Left colon (tissue), 2 donors: Measurements from ENCODE around the gene DISP2. TPM values are rescaled to one million over a fixed set of nuclear protein-coding genes. Genes with fewer than 3 reads are reported as not detected.

Source experiments
- ATAC-seq: fragments of 200-7000 bp; cut with Tn5 transposase; one replicate; pipeline ENCODE4 v1.9.1; 2020; ENCODE audit warnings: mild to moderate bottlenecking, moderate library complexity
- DNase-seq, 2 donors: peaks; one replicate each; pipeline ENCODE4 v3.0.0-alpha.2; 2020
- intact Hi-C, 2 donors: fragments of 100-400 bp; cut with DNase I in 1 of 2; cut with micrococcal nuclease in 1 of 2; formaldehyde crosslinking; loops; one replicate each; pipeline versions ENCODE4 v1.11.2 to v1.14.0; 2022; cut with DNase I, micrococcal nuclease
- total RNA-seq, 2 donors: library from RNA; stranded (reverse); fragmentation: NEBNext Ultra II Directional; extraction: Animal tissue kit (Norgen Biotek cat#: 25700); gene quantifications; one replicate each; pipeline ENCODE4 v1.2.1, GENCODE V29; 2021
- donor health status: DM: no; HTN: no; CAD: no.
- donor health status: DM: yes; HTN: yes; CAD: no.

DISP2 gene
- total RNA-seq, 2 donors from 2014 or later, result 8.3 to 13.7 TPM

GRCh38 chr15:40398413-40398873, 40.4 kb downstream of the DISP2 start:
- intact Hi-C loops, result no loop called here
- DNase-seq, result peak in 1 of 2 donors; percentile 41
- ATAC-seq, result no peak

DNA sequence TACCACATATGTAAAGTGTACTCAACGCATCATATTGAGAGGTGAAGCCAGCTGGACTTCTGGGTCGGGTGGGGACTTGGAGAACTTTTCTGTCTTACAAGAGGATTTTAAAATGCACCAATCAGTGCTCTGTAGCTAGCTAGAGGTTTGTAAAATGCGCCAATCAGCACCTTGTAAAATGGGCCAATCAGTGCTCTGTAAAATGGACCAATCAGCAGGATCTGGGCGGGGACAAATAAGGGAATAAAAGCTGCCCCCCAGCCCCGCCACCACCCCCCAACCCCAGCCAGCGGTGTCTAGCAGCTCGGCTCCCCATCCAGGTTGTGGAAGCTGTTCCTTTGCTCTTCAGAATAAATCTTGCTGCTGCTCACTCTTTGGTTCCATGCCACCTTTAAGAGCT, 41.4 kb downstream of the DISP2 start:
- intact Hi-C loops, result no loop called here
- ATAC-seq (no peak), DNase-seq (no peak)

DNA sequence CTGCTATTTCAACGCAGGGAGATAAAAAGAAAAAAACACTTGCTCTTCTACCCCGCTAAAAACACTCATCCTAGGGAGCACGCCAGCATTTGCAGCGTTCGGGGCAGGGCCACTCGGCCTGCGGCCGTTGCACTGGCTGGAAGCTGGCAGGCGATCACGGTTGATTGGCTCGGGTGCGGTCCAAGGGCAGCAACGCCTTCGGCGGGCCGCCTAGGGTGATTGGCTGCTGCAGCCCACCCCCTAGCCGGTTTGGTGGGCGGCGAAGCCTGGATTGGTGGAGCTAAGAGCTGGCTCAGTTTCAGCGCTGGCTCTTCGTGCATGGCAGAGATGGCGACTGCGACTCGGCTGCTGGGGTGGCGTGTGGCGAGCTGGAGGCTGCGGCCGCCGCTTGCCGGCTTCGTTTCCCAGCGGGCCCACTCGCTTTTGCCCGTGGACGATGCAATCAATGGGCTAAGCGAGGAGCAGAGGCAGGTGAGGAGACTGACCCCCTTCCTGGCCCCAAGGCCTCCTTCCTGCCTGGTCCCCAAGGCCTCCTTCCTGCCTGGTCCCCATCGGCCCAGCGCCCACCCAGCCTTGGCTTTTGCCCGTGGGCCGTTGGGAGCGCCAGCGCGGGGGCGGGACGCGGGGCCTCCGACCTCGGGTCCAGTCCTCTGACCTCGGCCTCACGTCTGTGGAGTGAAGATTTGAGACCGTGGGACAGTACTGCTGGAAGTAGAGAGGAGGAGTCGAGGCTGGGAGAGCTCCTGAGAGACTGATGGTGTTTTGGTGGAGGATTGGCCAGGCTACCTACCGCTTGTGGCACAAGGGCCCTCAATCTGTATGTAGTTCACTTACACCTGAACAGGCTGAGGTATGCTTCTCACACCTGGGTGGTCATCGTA, 47.7 kb downstream of the DISP2 start, which contains the start of gene IVD:
Gene IVD (plus strand): TSS at position 295 of the 881 bp plus-strand sequence. CDS start 33 bp downstream, at position 328.
- ATAC-seq, result peak; percentile 99

GRCh38 chr15:40407330-40407990, 49.4 kb downstream of the DISP2 start:
- no peak for DNase-seq
- intact Hi-C loops, result no loop called here
- no peak for ATAC-seq

More for the DNA sequence above, 47.7 kb downstream of the DISP2 start, which contains the start of gene IVD:
- intact Hi-C loops, result no loop called here
- DNase-seq, result peak; percentile 94 to 97

DNA sequence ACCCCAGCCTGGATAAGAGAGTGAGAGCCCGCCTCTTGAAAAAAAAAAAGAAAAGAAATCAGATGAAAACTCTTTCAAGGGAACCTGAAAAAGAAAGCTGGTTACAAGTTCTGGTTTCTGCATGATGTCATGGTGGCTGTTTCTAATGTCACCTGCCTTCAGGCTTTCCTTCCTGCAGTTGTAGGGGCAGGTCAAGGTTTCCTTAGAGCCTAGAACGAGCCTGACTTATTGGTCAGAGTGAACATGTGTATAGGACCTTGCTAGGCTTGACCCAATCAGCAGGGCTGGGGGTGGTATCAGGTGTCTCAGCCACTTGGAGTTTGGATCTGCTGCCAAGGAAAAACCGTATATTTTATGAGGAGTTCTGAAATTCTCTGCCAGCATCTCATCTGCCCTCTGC, 51.3 kb downstream of the DISP2 start:
- no peak for ATAC-seq
- no peak for DNase-seq
- intact Hi-C loops, result no loop called here

DNA sequence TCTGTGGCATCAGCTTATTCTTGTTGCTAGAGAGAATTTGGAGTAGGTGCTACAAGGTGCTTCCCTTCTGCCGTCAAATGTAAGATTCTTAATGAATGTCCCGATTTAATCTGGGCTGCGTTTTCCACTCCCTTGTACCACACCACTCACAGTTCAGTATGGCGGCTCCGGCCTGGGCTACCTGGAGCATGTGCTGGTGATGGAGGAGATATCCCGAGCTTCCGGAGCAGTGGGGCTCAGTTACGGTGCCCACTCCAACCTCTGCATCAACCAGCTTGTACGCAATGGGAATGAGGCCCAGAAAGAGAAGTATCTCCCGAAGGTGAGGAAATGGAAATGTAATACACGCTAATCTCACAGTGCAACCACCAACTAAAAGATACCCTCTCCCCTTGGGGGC, 52.5 kb downstream of the DISP2 start:
- intact Hi-C loops, result loop anchor here in 1 of 2 donors (10.0 kb wide), 1 partner anchor 46 kb away; no protein-coding TSS in a partner anchor
- no peak for DNase-seq
- ATAC-seq, result no peak

DNA sequence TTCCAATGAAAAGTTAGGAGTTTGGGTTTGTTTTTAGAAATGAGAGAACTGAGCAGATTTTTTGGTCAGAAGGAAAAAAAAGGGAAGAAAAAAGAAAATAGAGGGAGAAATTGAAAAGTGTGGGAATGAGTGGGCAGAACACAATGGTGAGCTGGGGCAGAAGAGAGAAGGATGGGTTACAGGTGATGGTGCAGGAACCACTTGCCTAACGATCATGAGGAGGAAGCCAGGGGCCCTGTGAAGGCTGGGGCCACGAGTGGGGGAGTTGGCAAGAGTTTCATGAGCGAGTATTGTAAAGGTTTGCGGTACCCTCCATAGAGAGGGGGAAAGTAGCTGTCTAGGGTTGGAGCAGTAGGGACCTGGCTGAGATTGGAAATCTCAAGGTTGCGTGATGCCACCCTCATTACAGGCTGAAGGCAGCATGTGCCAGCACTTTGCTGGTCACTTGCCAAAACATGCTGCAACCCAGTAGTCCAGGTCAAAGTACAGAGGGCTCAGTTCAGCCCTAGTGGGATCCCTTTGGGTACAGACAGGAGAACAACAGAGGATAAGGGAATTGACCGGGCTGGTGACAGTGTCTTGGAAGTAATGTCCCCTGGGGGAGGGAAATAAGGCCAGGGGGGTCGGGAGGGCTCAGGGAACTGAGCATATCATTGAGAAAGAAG, 54.2 kb downstream of the DISP2 start:
- DNase-seq (peak; percentile 70 to 77), ATAC-seq (peak; percentile 98)
- intact Hi-C loops, result loop anchor here in 1 of 2 donors (10.0 kb wide), 1 partner anchor 47 kb away; no protein-coding TSS in a partner anchor

- ATAC-seq, result no peak
- intact Hi-C loops, result loop anchor here in 1 of 2 donors (10.0 kb wide), 1 partner anchor 48 kb away; no protein-coding TSS in a partner anchor
- no peak for DNase-seq
These were observed 55.0 kb downstream of the DISP2 start for GRCh38 chr15:40413036-40413435.

DNA sequence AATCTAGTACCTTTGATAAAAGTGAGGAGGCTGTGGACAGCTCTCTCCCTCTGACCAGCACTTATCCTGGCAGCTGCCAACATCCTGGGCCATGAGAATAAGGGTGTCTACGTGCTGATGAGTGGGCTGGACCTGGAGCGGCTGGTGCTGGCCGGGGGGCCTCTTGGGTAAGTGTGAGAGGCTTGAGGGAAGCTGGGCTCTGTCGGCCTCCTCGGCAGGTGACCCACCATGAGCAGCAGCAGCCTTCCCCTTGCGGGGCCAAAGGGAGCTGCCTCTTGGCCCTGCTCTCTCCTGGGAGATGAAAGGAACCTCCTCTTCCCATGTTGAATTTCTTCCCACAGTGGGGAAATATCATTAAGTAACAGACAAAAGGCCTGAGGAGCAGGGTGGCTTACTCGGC, 56.8 kb downstream of the DISP2 start:
- no peak for ATAC-seq
- intact Hi-C loops, result loop anchor here in 1 of 2 donors (10.0 kb wide), 1 partner anchor 50 kb away; no protein-coding TSS in a partner anchor
- DNase-seq, result no peak

DNA sequence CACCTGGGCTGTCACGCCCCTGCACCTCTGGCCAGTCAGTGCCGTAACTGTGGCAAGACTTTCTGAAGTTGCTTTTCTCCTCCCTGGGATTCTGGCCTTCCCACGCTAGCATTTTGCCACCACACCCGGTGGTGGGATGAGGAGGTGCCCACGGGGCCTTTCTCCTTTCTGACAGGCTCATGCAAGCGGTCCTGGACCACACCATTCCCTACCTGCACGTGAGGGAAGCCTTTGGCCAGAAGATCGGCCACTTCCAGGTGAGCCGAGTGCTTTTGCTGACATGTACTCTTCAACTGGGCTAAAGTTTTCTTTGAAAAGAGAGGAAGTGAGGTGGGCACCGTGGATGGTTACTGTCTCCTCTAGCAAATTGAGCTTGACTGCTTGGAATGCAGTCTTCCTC, 57.2 kb downstream of the DISP2 start:
- intact Hi-C loops, result loop anchor here in 1 of 2 donors (10.0 kb wide), 1 partner anchor 50 kb away; no protein-coding TSS in a partner anchor
- ATAC-seq (no peak), DNase-seq (no peak)

DNA sequence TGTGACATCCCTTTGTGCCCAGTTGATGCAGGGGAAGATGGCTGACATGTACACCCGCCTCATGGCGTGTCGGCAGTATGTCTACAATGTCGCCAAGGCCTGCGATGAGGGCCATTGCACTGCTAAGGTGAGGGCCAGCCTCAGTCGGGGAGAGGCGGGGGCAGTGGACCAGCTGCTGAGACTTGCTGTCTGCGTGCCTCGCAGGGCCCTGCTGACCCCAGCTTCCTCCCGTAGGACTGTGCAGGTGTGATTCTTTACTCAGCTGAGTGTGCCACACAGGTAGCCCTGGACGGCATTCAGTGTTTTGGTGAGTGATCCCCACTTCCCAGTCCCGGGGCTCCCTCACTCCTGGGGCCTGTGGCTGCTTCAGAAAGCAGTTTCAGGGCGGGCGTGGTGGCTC, 58.0 kb downstream of the DISP2 start:
- no peak for DNase-seq

GRCh38 chr15:40418126-40418525, 60.1 kb downstream of the DISP2 start:
- ATAC-seq (no peak), DNase-seq (no peak)
- intact Hi-C loops, result loop anchor here in 1 of 2 donors (10.0 kb wide), 1 partner anchor 53 kb away; no protein-coding TSS in a partner anchor

More for the DNA sequence above, 58.0 kb downstream of the DISP2 start:
- intact Hi-C loops, result loop anchor here in 1 of 2 donors (10.0 kb wide), 1 partner anchor 51 kb away; no protein-coding TSS in a partner anchor
- no peak for ATAC-seq

DNA sequence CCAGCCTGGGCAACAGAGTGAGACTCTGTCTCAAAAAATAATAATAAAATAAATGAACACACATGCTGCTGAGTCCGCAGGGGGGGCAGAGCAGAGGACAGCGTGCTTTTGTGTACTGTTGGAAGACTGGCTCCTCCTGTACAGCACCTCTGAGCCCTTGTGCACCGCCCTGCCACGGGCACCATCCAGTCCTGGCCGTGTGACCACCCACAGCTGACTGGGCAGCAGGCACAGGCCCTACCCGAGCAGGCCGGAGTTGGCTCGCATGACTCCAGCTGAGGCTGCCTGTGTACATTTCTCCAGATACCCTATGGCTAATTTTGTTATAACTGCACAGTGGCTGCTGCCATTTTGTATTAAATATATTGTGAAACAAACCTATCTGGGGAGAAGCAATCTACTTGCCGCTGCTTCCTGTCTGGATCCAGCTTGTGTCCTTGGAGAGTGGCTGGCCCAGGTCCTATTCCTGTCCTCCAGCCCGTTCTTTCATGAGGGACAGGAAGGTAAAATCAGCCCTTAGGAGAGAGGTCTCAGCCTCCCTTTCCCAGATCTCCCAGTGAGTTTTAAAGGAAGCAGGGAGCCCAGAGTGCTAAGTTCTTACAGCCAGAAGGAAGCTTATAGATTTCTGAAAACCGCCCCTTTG, 62.2 kb downstream of the DISP2 start:
- ATAC-seq (peak; percentile 19), DNase-seq (peak in 1 of 2 donors; percentile 16)
- intact Hi-C loops, result loop anchor here (10.0 kb wide), 3 partner anchors 45 to 135 kb away; partner anchors contain the start of gene ANKRD63 (in 1 of the 2)

DNA sequence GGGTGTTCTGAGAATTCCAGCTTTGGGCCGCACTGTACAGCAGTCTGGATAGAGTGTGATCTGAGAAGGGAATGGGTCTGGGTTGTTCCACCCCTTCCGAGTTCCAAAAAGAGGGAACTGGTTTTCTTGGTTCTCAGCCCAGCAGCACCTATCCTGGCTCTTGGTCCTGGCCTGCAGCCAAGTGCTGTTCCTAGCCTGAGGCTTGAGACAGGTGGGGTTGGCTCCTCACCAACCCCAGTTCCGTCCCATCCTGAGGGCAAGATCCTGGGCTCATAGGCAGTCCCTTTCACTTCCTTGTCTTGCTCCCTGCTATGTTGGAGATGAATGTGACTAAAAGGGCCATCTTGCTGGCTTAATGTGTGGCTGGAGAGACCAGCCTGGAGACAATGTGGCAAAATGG, 62.8 kb downstream of the DISP2 start:
- peak; percentile 89 to 90 for DNase-seq
- ATAC-seq, result peak; percentile 87
- intact Hi-C loops, result loop anchor here (10.0 kb wide), 3 partner anchors 46 to 136 kb away; partner anchors contain the start of gene ANKRD63 (in 1 of the 2)

DNA sequence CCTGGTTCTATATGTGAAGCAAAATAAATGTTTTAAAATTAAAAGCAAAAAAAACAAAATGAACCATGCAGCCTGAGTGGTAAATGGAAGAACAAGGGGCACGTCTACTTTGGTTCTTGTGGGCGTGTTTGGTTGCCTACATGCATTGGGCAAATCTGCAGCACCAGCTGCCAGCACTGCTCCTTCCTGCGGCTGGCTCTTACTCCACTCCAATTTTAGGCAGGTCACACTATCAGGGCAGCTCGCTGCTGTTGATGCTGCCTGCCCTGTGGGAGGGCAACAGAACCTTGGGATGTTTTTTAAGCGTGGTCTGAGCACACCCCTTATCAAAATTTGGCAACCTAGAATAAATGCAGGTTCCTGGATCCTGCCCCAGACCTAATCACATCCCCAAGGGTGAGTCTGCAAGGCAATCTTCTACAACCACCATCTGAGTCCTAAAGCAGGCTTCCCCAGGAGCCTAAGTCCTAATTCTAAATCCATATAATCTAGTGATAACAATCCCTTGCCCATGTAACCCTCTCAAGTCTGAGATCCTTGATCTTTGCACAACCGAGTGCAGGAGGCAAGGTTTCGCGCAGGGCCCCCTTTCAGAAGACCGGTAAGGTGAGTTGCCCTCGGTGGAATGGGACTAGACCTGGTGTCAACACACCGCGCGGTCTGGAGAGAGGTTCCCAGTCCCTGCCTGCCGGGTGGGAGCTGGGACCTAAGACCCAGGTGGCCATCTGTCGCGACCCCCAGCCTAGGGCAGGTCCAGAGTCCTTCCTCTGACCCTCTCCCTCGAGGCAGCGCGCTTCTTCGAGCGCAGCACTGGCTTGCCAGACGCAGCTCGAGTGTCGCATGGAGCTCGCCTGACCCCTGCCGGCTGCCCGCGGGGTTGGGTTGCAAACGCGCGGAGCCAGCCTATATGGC, 63.5 kb downstream of the DISP2 start:
- peak; percentile 86 for ATAC-seq
- intact Hi-C loops, result loop anchor here (10.0 kb wide), 3 partner anchors 47 to 137 kb away; partner anchors contain the start of gene ANKRD63 (in 1 of the 2)
- peak; percentile 70 to 88 for DNase-seq

- ATAC-seq, result no peak
- intact Hi-C loops, result loop anchor here (10.0 kb wide), 3 partner anchors 50 to 140 kb away; partner anchors contain the start of gene ANKRD63 (in 1 of the 2)
These were observed 66.6 kb downstream of the DISP2 start for GRCh38 chr15:40424483-40425115.

More at GRCh38 chr15:40424483-40425115, 66.6 kb downstream of the DISP2 start:
- DNase-seq, result no peak
